Activated gamma-delta T cell treated with Interleukin-2 at 50 U/mL for 16 hours (primary cell): Measurements from ENCODE around the gene CDCA4.

ENCODE experiments used
- DNase-seq: peaks from one replicate; pipeline ENCODE4 v3.0.0-alpha.2; 2020

The CDCA4 gene

DNA sequence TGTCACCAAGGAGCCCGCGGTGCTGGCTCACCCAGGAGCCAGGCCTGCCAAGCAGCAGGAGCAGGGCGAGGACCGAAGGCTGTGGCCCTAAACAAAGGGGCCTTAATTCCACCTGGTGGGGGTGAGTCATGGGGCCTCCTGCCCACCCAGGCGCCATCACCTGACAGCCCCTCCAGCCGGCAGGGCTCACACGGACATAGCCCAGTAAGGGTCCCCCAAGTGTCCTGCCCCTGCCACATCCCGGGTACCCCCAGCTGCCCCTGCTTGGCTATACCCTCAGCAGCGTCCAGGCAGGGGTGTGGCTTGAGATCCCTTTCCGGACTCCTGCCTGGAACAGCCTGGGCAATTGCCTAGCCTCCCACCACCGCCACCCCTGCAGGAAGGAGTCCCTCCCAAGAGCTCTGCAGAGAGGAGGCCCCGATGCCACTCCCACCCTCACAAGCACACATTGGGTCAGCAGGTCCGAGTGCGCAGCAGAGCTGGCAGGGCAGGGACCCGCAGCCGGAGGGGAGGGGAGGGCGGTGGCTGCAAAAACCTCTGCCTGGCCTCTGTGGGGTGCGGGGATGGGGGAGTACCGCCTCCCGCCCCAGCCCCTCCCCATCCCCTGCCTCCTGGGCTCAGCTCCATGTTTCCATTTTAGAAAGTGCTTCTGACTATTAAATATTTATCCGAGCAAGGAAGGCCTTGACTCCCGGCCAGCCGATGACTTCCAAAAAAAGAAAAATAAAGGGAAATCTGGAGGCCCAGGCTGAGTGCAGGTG is 47.3 kb downstream of the CDCA4 start:
- DNase-seq: no peak

DNA sequence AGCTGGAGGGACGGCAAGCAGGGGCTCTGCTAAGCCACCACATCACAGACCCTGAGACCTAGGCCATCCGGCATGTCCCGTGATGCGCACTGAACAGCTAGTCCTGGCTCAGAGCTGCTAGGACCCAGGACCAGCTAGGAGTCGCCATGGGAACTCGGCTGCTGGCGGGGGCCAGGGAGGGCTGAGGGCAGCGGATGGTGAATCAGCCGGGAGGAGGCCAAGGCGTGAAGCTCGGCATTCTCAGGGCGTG is 47.8 kb downstream of the CDCA4 start:
- DNase-seq: no peak

DNA sequence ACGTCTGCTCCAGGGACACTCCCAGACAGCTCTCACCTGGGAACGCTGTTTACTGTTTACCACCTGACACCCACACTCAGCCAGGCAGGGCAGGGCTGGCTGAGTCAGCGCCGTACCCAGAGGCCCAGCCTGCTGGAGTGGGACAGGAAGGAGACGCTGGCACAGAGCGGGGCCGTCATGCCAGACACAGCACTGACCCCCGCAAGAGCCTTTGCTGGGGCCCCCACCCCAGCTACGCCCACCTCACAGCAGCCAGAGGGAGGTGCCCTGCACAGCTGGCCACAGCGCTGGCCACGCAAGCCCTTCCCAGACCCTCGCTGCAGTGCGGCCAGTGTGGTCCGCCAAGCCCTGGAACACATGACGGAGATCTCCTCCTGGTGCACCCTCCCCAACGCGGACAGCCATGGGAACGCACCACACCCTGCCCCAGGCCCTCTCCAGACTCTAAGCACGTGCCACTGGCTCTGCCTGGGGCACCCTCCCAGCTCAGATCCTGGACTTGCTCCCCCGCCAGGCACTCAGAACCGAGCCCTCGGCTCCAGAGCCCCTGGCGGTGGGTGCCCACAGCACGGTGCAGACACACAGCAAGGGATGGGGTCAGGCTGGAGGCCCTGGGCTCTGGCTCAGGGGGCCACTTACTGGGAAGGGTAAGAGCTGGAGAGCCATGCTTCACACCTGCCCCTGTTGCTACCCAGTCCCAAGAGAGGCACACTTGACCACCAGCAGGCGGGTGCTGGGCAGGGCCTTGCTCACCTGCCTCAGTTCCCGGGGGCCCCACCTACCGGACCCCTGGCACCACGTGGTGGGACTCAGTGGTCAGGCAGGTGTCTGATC is 48.4 kb downstream of the CDCA4 start:
- DNase-seq: no peak

DNA sequence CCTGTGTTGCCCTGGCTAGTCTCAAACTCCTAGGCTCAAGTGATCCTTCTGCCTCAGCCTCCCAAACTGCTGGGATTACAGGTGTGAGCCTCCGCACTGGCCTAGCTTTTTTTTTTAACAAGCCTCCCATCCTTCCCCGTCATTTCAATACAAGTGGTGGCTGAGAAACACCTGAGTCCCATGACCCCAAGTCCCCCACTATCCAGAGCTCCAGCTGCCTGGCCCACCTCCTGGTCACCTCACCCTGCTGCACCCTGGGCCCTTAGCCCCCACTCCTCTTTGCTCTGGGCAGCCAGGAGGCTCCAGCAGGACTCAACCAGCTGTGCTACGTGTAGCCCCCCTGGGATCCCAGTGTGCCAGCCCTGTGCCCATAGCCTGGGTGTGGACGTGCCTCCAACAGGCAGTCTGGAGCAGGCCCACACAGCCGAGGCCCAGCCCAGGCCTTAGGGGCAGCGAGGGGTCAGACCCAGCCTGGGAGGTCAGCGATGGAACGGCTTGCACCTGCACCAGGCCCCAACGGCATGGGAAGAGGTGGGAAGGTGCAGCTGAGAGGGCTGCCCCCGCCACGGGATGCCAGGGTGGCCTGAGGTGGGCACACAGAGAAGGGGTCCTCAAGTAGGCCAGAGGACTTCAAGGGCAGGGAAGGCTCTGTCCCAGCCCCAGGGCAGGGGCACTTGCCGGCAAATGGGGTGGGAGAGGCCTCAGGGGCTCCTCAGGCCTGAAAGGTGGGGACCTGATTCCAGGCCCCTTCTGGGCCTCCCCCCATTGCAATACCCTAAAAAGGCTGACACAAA is 49.2 kb downstream of the CDCA4 start:
- no peak for DNase-seq

DNA sequence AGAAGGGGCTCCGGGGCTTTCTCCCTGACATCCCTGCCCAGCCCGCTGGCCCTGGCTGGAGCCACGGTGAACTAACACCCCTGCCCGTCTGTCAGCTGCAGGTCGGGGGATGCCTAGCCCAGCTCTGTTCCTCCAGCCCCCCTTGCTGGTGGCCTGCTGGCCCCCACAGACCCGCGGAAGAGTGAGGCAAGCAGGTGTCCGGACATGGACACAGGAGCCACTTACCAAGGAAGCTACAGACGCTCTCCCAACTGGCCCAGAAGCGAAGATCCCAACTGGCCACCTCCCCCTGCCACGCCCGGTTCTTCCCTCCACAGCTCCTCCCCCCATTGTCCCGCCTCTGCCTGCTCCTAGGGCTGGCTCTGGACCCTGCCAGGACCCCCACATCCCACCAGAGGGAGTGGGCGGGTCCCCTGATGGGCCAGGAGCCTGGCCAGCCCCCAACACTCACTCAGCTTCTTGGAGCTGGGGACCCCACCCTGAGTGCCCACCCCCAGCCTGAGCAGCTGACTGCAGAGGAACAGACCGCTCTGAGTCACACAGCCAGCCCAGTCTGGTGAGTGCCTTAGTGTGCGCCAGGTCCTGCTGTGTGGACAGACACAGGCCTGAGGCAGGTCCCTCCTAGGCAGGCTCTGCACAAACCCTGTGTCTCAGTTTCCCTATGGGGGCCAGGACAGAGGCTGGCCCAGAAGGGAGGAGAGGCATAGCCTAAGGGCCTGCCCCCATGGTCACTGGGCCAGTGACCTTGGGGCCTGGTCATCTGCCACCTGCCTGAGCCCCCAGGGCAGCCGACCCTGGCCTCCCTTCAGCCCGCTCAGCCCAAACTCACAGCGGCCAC is 50.4 kb downstream of the CDCA4 start:
- no peak for DNase-seq

DNA sequence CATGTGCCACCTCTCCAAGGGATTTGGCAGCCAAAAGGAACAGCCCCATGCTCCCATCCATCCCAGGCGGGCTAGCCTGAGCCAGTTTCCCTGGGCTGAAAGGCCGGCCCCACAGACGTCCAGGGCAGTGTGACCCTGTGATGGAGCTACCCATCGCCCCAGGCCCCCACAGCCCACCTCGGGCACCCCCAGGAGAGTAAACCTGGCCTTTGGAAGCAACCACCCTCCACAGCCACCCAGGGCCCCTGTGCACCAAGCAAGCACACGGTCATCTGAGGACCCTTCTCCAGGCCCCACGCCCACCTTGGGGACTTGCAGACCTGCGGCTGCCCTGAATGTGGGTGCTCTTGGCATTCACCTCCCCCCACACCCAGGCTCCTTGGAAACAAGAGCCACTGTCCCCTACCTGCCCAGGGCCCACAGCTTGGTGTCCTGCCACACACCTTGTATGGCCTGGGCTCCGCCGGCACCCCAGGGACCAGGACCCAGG is 51.1 kb downstream of the CDCA4 start:
- DNase-seq: no peak

DNA sequence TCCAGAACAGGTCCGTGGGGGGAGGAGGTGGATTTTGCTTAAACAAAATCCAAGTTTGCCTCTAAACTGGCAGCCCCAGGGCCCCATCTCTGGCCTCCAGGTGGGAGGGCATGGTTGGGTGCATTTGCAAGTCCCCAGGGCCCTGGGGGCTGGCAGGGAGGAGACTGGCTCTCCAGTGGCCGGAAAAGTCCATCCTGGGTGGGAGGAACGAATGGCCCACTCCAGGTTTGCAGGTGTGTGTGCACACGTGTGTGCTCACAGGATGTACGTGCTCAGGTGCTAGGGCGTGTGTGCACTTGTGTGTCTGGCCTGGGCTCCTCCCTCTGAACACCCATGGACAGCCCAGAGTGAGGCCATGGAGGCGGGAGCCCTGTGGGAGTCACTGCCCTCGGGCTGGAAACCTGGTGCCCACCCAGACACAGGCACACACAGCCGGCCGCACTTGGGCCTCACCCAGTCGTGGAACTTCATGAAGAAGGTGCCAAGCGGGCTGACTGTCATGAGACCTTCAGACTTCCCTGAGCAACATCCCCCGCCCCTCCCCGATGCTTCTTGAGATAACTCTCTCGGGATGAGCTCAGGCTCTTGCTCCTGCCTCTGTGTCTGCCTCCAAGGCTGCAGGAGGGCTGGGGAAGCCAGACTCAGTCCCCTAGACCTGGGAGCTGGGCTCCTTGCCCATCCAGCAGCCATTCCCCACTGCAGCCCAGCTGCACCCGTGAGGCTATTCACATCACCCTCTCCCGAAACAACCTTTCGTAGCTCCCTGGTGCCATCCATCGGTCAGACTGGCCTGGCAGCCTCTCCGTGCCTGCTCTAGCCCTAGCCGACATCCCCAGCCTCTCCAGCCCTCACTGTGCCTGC is 52.1 kb downstream of the CDCA4 start:
- DNase-seq: no peak

DNA sequence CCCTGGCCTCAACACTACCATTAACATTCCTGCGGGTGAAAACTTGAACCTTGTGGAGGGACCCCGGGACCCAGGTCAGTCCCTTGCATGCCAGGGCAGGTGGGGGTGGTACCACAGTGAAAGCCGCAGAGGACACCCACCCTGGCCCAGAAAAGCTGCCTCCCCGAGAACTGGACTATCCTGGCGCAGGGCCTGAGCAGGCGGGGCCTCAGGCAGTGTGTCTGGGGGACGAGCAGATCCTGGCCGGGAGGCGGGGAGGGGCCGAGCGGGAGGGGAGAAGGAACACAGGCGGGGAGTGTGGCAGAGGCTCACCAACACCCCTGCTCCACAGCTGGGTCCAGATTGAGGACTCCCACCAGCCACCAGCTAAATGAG is 52.7 kb downstream of the CDCA4 start:
- DNase-seq: no peak

DNA sequence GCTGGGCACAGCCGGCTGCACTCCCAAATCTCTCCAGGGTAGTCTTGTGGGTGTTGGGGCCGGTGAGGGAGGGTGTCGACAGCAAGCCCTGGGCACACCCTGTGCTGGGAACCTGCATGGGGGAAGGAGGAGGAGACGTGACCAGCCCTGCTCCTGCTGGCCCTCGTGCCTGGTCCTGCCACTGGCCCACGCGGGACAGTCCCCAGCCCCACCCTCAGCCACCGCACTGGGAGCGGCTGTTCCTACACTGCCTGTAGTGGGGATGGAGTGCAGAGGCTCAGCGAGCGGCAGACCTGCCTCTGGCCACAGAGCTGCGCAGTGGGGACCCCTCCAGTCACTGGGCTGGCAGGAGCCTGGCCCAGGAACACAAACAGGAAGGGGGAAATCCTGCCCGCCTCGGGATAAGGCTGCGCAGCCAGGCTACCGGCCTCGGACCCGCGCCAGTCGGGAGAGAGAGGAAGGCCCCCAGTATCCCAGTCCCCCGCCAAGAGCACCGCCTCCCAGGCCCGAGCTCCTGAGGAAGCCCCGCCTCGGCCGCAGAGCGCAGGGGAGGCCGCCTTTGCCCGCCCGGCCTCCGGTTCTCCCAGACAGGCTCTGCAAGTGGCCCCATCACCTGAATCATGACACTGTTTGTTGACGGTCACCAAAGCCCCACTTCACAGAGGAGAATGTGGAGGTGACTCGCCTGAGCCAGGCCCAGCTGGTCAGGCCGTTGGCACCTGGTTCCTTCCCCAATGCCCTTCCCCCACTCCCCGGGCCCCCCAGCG is 53.3 kb downstream of the CDCA4 start:
- DNase-seq: no peak

DNA sequence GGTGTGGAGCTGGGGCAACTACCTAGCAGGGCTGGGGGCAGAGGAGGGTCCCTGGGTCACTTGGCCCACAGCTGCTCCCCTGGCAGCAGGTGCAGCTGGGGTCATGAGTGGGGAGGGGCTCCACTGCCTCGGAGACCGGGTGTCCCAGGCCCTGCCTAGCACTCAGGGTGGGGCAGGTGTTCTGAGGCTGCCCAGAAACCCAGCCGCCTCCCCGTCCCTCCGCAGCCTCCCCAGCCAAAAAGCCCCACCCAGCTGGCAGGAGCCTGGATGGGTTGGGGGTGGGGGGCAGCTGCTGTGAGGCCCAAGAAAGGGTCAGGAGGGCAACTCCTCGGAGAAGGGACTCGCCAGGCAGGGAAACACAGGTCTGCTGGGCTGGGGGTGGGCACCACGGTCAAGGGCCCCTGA is 53.9 kb downstream of the CDCA4 start:
- no peak for DNase-seq

DNA sequence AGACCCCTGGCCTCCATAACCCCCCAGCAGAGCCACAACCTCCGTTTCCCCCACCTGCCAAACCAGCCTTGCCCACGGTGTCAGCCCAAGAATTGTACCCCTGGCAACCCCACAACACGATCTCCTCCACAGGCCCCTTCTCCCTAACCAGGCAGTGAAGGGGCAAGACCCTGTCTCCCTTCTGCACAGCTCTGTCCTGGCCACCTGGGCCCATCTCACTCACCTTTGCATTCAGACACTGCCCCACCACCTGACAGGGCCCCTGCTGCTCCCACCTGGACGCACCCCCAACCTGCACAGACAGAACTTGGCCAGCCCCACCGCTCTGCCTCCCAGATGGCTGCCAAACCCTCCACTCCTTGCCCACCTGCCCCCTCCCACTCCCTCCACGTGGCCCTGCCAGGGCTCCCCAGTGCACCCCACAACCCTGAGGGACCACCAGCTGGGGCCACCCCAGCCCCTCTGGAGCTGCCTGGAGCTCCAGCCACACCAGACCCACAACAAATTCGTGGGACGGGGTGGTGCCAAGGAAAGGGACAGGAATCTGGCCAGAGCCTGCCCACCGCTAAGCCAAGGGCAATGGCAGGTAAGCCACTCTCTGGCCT is 54.5 kb downstream of the CDCA4 start:
- DNase-seq: no peak

DNA sequence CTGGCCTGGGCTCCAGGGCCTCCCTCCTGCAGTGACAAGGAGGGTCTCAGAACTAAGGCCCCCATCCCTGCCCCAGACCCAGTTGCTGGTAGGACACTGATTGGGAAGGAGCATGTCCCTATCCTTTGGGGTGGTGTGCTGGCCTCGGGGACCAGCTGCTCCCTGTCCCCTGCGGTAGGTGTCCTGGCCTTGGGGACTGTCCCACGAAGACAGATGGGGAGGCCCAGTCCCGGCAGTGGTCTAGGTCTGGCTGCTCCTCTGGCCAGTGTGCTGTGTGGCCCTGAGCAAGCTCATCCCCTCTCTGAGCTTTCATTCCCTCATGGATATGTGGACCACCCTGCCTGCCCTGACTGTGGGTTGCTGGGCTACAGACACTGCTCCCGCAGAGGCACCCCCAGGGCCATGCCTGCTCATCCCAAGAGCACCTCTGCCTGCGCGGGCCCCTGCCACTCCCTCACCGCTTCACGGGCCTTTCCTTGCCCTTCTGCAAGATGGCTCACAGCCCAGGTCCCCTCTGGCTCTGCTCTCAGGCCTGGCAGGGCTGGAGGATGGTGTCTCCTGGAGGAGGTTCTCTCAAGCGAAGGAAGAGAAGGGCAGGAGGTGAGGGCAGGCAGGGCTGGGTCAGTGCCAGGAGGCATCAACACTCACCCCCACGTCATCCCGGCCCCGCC is 55.2 kb downstream of the CDCA4 start:
- DNase-seq: no peak

DNA sequence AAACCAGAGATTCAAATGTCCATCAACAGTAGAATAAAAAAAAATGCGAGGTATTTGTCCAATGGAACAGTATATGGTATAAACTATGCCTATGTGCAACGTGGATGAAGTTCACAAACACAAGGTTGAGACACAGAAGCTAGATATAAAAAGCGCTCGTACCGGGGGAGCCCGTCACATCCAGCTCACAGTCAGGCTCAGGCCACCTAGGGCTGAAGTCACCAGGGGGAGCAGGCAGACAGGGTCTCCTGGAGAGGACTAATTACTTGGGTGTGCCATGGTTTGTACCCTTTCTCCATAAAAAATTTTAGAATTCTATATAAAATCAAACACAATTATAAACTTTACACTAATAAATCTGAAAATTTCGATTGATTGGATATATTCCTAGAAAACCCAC is 56.3 kb downstream of the CDCA4 start:
- DNase-seq: no peak
